Inferior parietal cortex (tissue), 1 donor: ENCODE results near the gene OBSCN.

Experiments
- DNase-seq: peaks from one replicate; pipeline ENCODE4 v3.0.0-alpha.2; 2016; ENCODE audit errors: extremely low spot score

The OBSCN gene

DNA sequence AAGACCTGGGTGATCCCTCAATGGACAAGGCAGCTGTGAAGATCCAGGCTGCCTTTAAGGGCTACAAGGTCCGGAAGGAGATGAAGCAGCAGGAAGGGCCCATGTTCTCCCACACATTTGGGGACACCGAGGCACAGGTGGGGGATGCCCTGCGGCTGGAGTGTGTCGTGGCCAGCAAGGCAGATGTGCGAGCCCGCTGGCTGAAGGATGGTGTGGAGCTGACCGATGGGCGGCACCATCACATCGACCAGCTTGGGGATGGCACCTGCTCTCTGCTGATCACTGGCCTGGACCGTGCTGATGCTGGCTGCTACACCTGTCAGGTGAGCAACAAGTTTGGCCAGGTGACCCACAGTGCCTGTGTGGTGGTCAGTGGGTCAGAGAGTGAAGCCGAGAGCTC lies 113.6 kb downstream of the OBSCN start:
- no peak for DNase-seq

DNA sequence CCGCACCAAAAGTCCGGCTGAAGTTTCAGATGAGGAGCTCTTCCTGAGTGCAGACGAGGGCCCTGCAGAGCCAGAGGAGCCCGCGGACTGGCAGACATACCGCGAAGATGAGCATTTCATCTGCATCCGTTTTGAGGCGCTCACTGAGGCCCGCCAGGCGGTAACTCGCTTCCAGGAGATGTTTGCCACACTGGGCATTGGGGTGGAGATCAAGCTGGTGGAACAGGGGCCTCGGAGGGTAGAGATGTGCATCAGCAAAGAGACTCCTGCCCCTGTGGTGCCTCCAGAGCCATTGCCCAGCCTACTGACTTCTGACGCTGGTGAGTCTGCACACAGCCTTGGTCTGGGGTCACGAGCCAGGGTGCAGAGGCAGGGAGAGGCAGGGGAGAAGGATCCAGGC lies 114.1 kb downstream of the OBSCN start:
- DNase-seq, result no peak

DNA sequence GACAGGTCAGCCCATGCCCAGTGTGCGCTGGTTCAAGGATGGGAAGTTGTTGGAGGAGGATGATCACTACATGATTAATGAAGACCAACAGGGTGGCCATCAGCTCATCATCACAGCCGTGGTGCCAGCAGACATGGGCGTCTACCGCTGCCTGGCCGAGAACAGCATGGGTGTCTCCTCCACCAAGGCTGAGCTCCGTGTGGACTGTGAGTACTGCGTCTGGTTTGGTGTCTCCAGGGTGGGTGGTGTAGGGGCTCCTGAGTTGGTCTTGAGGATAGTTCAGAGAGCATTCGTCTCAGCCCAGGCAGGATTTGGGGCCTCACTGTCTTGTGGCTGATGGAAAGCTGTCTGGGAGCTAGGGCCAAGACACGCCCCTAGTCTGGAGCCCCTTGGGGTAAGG lies 115.6 kb downstream of the OBSCN start:
- no peak for DNase-seq

DNA sequence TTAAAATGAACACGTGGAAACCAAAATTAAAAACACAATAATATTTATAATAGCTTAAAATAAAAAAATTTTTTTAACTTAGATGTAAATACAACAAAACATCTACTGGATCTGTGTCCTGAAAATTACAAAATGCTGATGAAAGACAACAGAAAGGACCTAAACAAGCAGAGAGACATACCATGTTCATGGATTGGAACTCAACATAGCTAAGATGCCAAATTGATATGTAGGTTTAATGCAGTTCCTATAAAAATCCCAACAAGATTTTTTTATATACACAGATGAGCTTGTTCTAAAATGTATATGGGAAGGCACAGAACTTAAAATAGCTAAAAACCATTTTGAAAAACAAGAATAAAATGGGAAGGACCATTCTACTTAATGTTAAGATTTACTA lies 117.4 kb downstream of the OBSCN start:
- no peak for DNase-seq

DNA sequence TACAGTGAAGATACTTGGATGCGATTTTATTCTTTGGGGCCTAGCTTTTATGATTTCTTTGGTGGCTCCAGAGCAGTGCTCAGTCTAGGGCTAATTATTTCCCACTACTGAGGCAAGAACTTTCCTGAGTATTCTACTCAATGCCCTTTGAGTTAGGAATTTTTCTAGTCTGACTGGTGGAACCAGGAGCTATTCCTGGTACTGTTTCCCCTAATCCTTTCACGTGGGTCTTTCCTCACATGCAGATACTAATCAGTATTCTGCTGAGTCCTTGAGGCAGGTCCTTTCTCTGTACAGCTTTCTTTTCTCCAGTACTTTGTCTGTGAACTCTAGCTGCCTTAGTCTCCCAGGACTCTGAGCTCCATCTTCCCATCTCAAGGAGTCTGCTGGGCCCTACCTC lies 122.0 kb downstream of the OBSCN start:
- DNase-seq, result no peak

DNA sequence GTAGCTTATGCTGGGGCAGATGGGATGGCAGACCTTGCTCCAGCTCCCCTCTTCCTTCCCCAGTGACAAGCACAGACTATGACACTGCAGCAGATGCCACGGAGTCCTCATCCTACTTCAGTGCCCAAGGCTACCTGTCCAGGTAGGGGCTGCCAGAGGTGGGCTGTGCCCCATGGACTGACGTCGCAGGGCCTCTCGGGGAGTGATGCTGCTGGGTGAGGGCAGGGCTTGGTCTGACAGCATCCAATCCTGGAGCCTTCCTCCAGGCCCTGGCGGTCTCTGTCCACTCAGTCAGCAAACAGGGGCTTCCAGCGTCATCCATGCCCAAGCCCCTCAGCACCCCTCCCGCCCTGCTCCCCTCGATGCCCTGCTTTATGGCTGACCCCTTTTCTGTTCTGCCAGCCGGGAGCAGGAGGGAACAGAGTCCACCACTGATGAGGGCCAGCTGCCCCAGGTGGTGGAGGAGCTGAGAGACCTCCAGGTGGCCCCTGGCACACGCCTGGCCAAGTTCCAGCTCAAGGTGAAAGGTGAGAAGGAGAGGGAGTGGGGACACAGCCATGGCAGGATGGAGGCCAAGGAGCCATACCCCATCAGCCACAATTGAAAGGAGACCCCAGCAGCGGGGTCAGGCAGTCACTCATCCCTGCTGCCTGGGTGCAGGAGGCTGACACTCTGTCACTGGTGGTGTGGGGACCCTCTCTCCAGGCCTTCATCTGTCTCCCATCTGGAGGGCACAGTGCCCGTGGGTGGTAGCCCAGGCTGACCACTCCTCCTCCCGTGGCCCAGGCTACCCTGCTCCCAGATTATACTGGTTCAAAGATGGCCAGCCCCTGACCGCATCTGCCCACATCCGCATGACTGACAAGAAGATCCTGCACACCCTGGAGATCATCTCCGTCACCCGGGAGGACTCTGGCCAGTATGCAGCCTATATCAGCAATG lies 125.2 kb downstream of the OBSCN start:
- no peak for DNase-seq

DNA sequence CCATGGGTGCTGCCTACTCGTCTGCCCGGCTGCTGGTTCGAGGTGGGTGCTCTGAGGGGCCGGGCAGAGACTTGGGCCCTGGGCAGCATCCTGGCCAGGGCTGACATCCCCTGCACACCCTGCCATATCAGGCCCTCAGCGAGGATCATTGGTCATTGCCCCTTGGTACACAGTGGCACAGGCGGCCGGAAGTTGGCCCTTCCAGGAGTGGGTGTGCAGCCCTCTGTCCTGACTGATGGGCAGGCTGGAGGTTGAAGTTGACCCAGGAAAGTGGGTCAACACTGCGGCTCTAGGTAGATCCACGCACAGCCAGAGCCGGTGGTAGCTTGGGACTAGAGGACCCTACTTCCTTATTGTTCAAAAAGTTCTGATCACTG lies 125.9 kb downstream of the OBSCN start:
- no peak for DNase-seq

DNA sequence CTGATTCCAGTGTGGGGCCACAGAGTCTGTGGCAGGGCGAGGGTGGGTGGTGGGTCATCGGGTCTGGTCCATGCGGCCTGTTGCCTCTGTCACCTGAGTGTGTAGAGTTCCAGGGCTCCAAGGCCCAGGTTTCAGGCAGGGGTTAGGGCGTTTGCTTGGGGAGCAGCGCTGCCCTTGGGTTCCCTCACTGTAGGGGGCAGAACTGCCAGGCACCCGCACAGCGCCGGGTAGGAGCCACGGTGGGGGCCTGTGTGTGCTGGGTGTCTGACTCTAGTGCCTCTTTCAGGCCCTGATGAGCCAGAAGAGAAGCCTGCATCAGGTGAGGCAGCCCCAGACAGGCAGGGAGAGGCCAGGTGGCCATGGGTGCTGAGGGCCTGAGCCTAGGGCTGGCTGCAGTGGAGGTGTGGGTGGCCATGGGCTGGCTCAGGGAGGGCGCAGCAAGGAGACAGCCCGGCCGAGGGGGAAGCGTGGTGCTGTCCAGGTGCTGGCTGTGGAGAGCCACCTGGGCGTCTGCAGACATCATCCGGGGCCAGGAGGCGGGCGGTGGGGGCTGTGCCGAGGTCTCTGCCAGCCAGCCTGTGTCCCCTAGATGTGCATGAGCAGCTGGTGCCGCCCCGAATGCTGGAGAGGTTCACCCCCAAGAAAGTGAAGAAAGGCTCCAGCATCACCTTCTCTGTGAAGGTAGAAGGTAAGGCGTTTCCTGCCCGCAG lies 126.5 kb downstream of the OBSCN start:
- no peak for DNase-seq

DNA sequence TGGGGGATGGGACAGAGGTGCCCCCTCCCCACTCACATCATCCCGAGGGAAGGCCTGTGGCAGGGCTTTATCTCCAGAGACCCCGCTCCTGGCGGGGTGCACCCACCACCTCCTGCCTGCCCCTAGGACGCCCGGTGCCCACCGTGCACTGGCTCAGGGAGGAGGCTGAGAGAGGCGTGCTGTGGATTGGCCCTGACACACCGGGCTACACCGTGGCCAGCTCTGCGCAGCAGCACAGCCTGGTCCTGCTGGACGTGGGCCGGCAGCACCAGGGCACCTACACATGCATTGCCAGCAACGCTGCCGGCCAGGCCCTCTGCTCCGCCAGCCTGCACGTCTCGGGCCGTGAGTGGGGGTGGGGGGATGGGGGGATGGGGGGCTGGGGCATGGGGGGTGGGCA lies 127.1 kb downstream of the OBSCN start:
- no peak for DNase-seq

DNA sequence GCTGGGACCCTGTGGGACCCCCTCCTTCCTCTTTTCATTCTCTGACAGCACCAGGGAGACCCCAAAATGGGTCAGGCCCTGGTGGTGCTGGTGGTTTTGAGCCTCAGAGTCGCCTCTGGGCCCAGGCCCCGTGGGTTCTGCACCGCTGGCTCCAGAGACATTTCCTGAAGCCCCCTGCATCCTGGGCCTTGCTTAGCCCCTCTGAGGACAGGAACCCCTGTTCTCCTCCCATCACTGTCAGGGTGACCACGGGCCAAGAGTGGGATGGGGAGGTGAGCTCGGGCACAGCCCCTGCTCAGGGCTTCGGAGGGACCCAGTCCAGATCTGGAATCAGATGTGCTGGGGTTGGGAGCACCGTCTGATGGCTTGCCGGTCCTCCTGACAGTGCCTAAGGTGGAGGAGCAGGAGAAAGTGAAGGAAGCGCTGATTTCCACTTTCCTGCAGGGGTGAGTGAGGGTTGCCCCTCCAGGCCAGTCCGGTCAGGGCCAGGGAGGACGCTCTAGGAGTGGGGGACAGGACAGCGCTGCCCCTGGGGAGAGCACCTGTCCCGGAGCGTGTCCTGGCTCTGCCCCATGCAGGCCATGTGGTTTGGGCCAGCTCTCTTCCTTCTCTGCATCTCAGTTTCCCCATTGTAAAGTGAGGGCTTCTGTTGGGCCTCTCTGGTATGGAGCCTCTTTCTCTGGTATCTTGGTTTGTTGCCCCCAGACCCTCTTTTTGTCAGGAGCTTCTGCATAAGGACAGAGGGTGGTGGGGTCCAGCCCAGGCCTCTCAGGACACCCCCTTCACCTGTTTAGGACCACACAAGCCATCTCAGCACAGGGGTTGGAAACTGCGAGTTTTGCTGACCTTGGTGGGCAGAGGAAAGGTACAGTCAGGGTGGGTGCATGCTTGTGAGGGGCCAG lies 127.8 kb downstream of the OBSCN start:
- no peak for DNase-seq

DNA sequence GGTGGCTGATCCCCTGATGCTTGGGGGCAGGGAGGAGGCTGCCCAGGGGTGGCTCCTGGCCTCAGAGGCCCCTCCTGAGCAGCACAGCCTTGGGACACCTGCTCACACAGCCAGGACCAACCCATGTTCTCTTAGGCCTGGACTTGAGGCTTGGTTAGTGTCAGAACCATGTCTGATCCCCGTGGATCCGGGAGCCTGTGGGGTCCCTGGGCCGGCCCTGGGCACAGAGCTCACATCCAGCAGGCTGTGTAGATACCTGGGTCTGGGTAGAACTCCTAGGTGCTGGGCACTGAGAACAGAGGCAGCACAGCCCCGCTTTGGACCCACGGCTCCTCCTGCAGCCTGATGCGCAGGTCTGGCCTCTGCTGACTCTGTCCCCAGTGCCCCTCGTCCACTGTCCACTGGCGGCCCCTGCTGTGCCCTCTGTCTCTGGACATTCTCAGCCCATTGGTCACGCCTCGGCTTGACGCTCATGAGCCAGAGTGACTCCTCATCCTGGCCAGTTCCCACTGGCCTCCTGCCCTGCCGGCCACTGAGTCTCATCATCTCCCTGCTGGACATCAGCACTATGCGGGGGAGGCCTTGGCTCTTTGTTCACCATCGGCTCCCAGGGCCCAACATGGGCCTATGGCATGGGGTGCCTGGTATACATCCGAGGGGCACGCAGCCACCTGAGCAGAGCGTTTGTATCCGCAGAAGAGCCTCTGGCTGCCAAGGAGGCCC lies 128.6 kb downstream of the OBSCN start:
- no peak for DNase-seq

DNA sequence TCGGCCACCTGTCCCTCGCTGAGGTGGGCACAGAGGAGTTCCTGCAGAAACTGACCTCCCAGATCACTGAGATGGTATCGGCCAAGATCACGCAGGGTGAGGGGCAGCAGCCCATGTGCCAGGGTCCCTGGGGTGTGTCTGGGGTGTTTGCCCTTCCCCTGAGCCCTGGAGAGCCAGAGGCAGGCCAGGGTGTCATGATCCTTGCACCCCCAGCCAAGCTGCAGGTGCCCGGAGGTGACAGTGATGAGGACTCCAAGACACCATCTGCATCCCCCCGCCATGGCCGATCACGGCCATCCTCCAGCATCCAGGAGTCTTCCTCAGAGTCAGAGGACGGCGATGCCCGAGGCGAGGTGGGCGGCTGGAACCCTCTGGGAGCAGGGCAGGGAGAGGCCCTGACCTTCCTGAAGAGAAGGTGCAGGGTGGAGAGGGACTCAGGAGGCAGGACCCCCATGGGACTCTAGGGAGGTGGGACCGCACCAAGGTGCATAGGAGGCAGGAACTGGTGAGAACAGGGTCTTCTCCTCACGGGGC lies 129.3 kb downstream of the OBSCN start:
- no peak for DNase-seq

DNA sequence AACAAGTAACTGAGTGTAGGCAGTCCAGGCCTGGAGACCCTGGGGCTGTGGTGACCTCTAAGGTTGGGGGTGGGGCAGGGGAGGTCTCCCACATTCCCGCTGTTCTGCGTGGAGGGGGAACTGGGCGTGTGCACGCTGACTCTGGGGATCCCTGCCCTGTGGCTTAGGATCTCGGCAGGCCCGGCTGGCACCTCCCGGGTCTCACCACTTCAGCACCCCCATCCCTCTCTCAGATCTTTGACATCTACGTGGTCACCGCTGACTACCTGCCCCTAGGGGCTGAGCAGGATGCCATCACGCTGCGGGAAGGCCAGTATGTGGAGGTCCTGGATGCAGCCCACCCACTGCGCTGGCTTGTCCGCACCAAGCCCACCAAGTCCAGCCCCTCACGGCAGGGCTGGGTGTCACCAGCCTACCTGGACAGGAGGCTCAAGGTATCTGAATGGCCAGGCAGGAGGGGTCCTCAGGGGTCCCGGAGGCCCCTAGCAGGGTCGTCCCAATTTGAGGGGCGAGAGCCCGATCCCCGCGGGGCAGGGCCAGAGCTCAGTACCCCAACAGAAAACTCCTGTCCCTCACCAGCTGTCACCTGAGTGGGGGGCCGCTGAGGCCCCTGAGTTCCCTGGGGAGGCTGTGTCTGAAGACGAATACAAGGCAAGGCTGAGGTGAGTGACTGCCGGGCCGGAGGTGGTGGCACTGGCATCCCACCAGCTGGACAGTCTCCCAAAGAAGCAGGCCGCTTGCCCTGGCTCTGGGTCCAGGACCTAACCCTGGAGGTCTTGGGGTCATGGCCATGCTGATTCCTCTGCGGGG lies 130.1 kb downstream of the OBSCN start:
- DNase-seq, result no peak

DNA sequence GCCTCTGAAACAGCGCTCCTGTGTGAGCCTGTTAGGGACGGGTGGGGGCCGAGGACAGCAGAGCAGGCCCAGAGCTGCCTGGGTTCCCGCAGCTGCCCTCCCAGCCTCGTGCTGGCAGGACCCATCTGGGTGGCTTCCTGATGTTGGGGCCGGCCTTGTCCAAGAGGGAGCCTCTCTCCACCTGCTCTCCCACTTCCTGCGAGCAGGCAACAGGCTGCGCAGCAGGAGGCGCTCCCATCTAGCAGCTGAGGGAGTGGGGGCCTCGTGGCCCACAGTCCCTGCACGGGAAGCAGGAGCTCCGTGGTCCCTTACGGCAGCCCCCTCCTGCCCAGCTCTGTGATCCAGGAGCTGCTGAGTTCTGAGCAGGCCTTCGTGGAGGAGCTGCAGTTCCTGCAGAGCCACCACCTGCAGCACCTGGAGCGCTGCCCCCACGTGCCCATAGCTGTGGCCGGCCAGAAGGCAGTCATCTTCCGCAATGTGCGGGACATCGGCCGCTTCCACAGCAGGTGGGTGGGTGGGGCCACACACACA lies 130.7 kb downstream of the OBSCN start:
- no peak for DNase-seq

DNA sequence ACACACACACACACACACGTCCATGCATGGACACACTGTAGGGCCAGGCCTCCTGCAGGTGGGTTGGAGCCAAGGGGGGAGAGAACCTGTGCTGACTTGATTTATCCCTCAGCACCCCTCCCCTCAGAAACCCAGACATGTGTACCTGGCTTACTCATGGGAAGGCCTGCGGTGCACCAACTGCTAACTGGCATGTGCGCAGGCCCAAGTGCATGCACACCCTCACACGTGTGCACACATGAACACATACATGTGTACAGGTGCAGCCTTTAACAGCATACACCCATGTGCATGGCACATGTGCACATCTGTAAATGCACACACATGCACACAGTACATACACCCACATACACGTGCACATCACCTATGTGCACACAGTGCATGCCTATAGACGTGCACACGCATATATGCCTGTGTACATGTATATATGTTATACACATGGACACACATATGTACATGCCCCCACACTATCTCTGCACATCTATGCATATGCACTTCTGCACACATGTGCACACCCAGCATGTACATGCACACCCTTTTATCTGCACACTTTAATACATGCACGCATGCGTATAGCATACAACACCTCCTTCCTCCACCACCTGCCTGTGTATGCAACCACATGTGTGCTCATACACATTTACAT lies 131.3 kb downstream of the OBSCN start:
- no peak for DNase-seq

DNA sequence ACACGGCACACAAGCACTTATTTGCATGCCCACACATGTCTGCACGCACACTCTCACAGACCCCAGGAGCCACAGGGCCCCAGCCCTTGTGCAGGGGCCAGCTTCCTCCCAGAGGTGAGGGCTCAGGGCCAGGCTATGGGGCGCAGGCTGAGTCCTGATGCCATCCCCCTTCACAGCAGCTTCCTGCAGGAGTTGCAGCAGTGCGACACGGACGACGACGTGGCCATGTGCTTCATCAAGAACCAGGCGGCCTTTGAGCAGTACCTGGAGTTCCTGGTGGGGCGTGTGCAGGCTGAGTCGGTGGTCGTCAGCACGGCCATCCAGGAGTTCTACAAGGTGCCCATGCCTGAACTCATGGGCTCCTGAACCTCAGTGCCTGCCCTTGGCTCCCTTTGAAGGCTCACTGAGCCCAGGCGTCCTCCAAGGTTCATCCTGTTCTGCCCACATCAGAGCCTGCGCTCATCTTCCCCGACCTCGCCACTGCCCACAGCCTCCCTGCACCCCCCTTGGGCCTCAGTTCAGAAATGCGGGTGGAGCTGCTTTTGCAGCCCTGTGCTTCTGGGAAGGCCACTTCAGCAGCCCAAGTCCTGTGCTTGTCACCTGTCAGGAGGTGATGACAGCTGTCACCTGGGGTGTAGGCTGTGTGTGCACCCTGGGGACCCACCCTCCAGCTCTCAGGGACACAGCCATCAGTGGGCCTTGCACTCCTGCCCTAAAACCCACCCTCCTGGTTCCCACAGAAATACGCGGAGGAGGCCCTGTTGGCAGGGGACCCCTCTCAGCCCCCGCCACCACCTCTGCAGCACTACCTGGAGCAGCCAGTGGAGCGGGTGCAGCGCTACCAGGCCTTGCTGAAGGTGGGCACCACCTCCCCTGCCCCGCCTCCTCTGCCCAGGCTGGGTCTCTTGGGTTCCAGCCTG lies 132.2 kb downstream of the OBSCN start:
- DNase-seq, result no peak

DNA sequence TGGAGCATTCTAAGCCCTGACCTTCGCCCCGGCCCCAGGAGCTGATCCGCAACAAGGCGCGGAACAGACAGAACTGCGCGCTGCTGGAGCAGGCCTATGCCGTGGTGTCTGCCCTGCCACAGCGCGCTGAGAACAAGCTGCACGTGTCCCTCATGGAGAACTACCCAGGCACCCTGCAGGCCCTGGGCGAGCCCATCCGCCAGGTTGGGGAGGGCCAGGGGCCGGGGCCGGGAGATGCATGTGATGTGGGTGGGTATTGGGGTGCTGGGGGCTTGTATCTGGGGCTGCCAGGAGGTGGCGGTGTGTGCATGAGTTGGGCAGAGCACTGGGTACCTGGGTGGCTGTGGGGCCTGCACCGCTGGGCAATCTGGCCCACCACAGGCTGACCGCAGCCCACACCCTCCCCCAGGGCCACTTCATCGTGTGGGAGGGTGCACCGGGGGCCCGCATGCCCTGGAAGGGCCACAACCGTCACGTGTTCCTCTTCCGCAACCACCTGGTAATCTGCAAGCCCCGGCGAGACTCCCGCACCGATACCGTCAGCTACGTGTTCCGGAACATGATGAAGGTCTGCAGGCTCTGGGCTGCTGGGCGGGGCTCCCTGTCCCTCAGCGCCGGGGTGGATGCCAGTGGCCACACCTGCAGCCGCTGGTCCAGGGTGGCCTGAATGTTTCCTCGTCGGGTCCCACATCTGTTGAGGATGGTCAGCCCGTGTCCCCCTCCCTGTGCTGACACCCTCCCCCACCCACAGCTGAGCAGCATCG lies 133.0 kb downstream of the OBSCN start:
- DNase-seq, result no peak

DNA sequence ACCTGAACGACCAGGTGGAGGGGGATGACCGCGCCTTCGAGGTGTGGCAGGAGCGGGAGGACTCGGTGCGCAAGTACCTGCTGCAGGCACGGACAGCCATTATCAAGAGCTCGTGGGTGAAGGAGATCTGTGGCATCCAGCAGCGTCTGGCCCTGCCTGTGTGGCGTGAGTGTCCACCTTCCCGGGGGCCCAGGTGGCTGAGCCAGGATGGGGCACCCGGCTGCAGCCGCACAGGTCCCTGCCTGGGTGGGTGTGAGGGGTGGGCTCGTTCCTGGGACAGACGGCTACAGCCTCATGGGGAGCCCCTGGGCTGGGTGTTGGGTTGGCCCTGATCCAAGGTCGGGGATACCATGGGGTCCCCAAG lies 133.6 kb downstream of the OBSCN start:
- DNase-seq, result no peak
